NCI-H1417 (cell line): ENCODE measurements around the gene FAM89A.
A peak's percentile ranks its signal among the peaks of the same experiment; 100 is the strongest.
"Not testable (repeated sequence)": the region's sequence is repeated elsewhere in the genome, so short reads cannot be mapped to it uniquely, and the experiment has no call there.

Experiments
- DNase-seq, 3 experiments: peaks; one replicate each; lab custom pipeline; 2025; lab: John Stamatoyannopoulos, UW

The FAM89A gene

GRCh38 chr1:231032963-231033362 is 7.1 kb downstream of the FAM89A start:
- no peak for DNase-seq

GRCh38 chr1:231029841-231030240 is 10.2 kb downstream of the FAM89A start:
- DNase-seq, result no peak

- not testable (repeated sequence) for DNase-seq
These were observed 10.8 kb downstream of the FAM89A start for GRCh38 chr1:231029247-231029646.

- no peak for DNase-seq
These were observed 11.4 kb downstream of the FAM89A start for GRCh38 chr1:231028682-231029081.

GRCh38 chr1:231027971-231028370 is 12.1 kb downstream of the FAM89A start:
- DNase-seq, result no peak

GRCh38 chr1:231027136-231027925 is 12.7 kb downstream of the FAM89A start:
- no peak for DNase-seq

GRCh38 chr1:231026576-231026975 is 13.5 kb downstream of the FAM89A start:
- no peak for DNase-seq

- DNase-seq, result no peak
These were observed 16.9 kb downstream of the FAM89A start for GRCh38 chr1:231023150-231023549.

GRCh38 chr1:231022543-231022942 is 17.5 kb downstream of the FAM89A start:
- not testable (repeated sequence) for DNase-seq

GRCh38 chr1:231021540-231022031 is 18.5 kb downstream of the FAM89A start:
- DNase-seq, result no peak

- DNase-seq, result peak in 1 of 3 experiments; percentile 4
These were observed 19.2 kb downstream of the FAM89A start for GRCh38 chr1:231020816-231021215.

GRCh38 chr1:231020139-231020601 is 19.9 kb downstream of the FAM89A start:
- DNase-seq, result no peak

GRCh38 chr1:231019711-231020110 is 20.3 kb downstream of the FAM89A start:
- DNase-seq, result no peak

- DNase-seq, result no peak
These were observed 23.1 kb downstream of the FAM89A start for GRCh38 chr1:231016966-231017365.

- DNase-seq, result no peak
These were observed 23.8 kb downstream of the FAM89A start for GRCh38 chr1:231016234-231016633.

GRCh38 chr1:231013391-231014015 is 26.6 kb downstream of the FAM89A start:
- no peak for DNase-seq

GRCh38 chr1:231011963-231012362 is 28.1 kb downstream of the FAM89A start:
- DNase-seq, result no peak

GRCh38 chr1:231011360-231011759 is 28.7 kb downstream of the FAM89A start:
- DNase-seq, result no peak

- not testable (repeated sequence) for DNase-seq
These were observed 32.5 kb downstream of the FAM89A start for GRCh38 chr1:231007535-231007934.

GRCh38 chr1:231001892-231002291 is 38.2 kb downstream of the FAM89A start:
- no peak for DNase-seq

- no peak for DNase-seq
These were observed 39.4 kb downstream of the FAM89A start for GRCh38 chr1:231000639-231001038.

- DNase-seq, result no peak
These were observed 39.9 kb downstream of the FAM89A start for GRCh38 chr1:231000201-231000600.

GRCh38 chr1:230994860-230995259 is 45.2 kb downstream of the FAM89A start:
- no peak for DNase-seq
